Measurements from ENCODE around the gene PSMD10.

The PSMD10 gene

DNA sequence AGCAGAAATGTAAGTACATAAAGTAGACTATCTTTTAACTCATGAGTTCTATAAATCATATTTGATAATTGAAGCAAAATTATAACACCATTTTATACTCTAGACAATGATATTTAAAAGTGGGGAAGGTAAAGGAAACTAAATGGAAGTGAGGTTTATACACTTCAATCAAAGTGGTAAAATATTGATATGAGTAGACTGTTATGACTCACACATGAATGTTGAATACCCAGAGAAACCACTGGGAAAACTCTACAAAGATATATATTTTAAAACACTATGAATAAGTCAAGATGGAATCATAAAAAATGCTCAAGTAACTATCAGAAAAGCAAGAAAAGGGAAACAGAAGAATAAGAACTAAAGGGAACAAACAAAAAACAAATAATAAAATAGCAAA lies 38.1 kb downstream of the PSMD10 start:
- CTCF ChIA-PET: no interaction called here
- Mint-ChIP-seq H3K9me3 (no peaks in the 10 kb centered on the region), H3K4me3 (no peak overlapping the region), H3K27ac (no peak overlapping the region), H3K27me3 (no peaks in the 10 kb centered on the region), H3K36me3 (no peaks in the 10 kb centered on the region), H3K4me1 (no peaks in the 10 kb centered on the region)
- no peak for DNase-seq

- Mint-ChIP-seq H3K9me3 (no peaks in the 10 kb centered on the region), H3K27ac (no peak overlapping the region), H3K4me1 (no peaks in the 10 kb centered on the region), H3K27me3 (no peaks in the 10 kb centered on the region), H3K36me3 (no peaks in the 10 kb centered on the region), H3K4me3 (no peak overlapping the region)
- CTCF ChIA-PET: no interaction called here
- no peak for DNase-seq
Observed at GRCh38 chrX:108049649-108050048, 41.7 kb downstream of the PSMD10 start.

DNA sequence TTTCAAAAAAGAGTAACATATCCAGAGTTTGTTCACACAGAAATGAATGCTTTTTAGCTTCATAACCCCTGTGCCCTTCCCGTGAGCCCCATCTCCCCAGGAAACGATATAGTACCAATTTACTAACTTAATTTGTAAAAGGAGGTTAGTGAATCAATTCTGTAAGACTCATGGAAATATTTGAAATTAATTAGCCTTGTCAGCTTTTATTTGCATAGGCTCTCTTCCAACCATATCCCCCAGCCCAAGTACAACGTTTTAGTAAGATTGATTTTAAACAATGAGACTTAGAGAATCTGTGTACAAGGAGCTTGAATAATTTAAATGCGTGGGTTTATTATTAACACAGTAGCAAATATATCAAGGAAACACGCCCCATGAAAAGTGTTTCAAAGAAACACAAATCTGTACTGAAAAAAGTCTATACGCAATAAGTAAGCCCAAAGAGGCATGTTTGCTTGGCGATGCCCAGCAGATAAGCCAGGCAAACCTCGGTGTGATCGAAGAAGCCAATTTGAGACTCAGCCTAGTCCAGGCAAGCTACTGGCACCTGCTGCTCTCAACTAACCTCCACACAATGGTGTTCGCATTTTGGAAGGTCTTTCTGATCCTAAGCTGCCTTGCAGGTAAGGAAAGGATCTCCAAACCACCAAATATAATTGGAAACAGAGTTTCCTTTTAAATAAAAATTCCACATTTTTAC lies 46.6 kb downstream of the PSMD10 start, which contains the start of gene VSIG1:
TSS of gene VSIG1 (plus strand) at position 512 of the 703 bp plus-strand sequence. CDS start at position 578, 66 bp downstream.
- H3K4me3 Mint-ChIP-seq: no peak within 1 kb of the TSS
- H3K27me3 Mint-ChIP-seq: no peaks in the 10 kb centered on the region
- H3K4me1 Mint-ChIP-seq: no peaks in the 10 kb centered on the region
- DNase-seq: no peak
- no peaks in the 10 kb centered on the region for H3K36me3 Mint-ChIP-seq
- H3K9me3 Mint-ChIP-seq: no peaks in the 10 kb centered on the region
- H3K27ac Mint-ChIP-seq: no peak within 1 kb of the TSS
- CTCF ChIA-PET: no interaction called here

GRCh38 chrX:108036298-108036973 lies 54.9 kb downstream of the PSMD10 start:
- H3K36me3 Mint-ChIP-seq: no peaks in the 10 kb centered on the region
- no peak for DNase-seq
- H3K9me3 Mint-ChIP-seq: no peaks in the 10 kb centered on the region
- H3K4me3 Mint-ChIP-seq: no peak overlapping the region
- H3K27me3 Mint-ChIP-seq: no peaks in the 10 kb centered on the region
- CTCF ChIA-PET: interaction anchor here (1.4 kb wide), 1 partner anchor 16 kb away, joined by 3 read pairs; no protein-coding TSS in a partner anchor
- H3K27ac Mint-ChIP-seq: no peak overlapping the region
- no peaks in the 10 kb centered on the region for H3K4me1 Mint-ChIP-seq

- CTCF ChIA-PET: no interaction called here
- H3K9me3 Mint-ChIP-seq: no peaks in the 10 kb centered on the region
- no peaks in the 10 kb centered on the region for H3K36me3 Mint-ChIP-seq
- DNase-seq: no peak
- H3K4me1 Mint-ChIP-seq: no peaks in the 10 kb centered on the region
- H3K27ac Mint-ChIP-seq: no peak overlapping the region
- H3K27me3 Mint-ChIP-seq: no peaks in the 10 kb centered on the region
- H3K4me3 Mint-ChIP-seq: no peak overlapping the region
Observed at GRCh38 chrX:108034725-108035124, 56.6 kb downstream of the PSMD10 start.

Measured in activated naive CD4-positive, alpha-beta T cell treated with anti-CD3 and anti-CD28 coated beads, Interleukin-2, amount 10 ng/mL, durations not matched to agents 7 days and 5 days (primary cell).